ENCODE data around the gene MANSC1. TPM values are rescaled to one million over a fixed set of nuclear protein-coding genes. Genes with fewer than 3 reads are reported as not detected.

The MANSC1 gene
- total RNA-seq, 6 experiments from 2014 or later: 8.1 to 13.8 (median 8.8) TPM

- Histone ChIP-seq H3K4me1 (peaks cover 0 to 27% (median 2%) of the 10 kb centered on the region in 4 donors), H3K9me3 (no peaks in the 10 kb centered on the region), H3K4me3 (no peak overlapping the region), H3K27ac (peak overlapping the region in 1 of 3 donors; percentile 35), H3K27me3 (no peaks in the 10 kb centered on the region), H3K36me3 (no peaks in the 10 kb centered on the region)
- 93% methylated on average over 1 of the region's 1 CpG for WGBS (ENCODE audit: insufficient coverage, low coverage, low lambda C conversion rate, missing lambda C conversion rate)
- TF ChIP-seq CTCF (IDR thresholded peaks at IDR 0.05) (no peak), POLR2A (IDR thresholded peaks at IDR 0.05) (no peak)
- ATAC-seq (no peak), DNase-seq (no peak)
- intact Hi-C loops (cut with DNase I): loop anchor here (10.0 kb wide), 2 partner anchors 252 to 262 kb away; partner anchors contain the start of gene BCL2L14 (in 1 of the 2)
Measured at GRCh38 chr12:12336511-12336910, 13.5 kb downstream of the MANSC1 start.

GRCh38 chr12:12336049-12336411 is 14.0 kb downstream of the MANSC1 start:
- intact Hi-C loops (cut with DNase I): loop anchor here (10.0 kb wide), 2 partner anchors 251 to 261 kb away; partner anchors contain the start of gene BCL2L14 (in 1 of the 2)
- WGBS (ENCODE audit: insufficient coverage, low coverage, low lambda C conversion rate, missing lambda C conversion rate): 29% methylated on average over 2 of the region's 5 CpGs
- TF ChIP-seq CTCF (IDR thresholded peaks at IDR 0.05): no peak
- TF ChIP-seq POLR2A (IDR thresholded peaks at IDR 0.05): no peak
- no peaks in the 10 kb centered on the region for H3K36me3 ChIP-seq
- peak; percentile 86 to 91 (median 86) for ATAC-seq
- peak in 1 of 3 donors; percentile 52 for DNase-seq
- H3K4me3 ChIP-seq: no peak overlapping the region
- H3K27ac ChIP-seq: peak overlapping the region in 2 of 3 donors; percentile 5 to 35
- H3K4me1 ChIP-seq: peaks cover 0 to 27% (median 2%) of the 10 kb centered on the region in 4 donors
- no peaks in the 10 kb centered on the region for H3K9me3 ChIP-seq
- no peaks in the 10 kb centered on the region for H3K27me3 ChIP-seq

DNA sequence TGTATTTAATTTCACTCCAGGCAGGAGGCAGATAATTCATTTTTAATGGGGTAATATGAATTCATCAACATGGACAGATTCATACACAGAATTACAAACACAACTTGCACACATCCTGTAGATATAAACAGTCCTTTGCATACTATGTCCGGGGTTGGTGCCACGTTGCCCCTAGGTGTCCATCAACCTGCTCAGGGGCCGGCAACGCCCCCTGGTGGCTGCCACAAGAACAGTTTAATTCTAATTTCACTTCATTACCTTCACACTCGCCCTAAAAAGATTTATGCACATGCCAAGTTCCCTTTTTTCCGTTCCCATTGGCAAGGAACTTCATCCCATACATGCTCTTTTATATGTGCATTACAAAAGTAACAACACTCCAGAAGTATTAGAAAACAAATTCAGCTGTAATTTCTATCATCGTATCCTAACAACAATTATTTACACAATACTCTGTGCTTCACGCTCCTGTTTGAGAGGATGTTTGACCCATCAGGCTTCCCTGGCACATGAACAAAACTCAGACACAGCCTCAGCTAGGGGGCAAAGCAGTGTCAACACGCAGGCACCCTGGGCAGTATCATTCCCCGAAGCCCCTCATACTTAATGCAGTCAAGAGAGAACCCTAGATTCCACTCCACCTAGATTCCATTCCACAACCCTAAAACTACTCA is 15.5 kb downstream of the MANSC1 start:
- Histone ChIP-seq H3K9me3 (no peaks in the 10 kb centered on the region), H3K4me3 (no peak overlapping the region), H3K4me1 (peaks cover 0 to 27% (median 2%) of the 10 kb centered on the region in 4 donors), H3K36me3 (no peaks in the 10 kb centered on the region), H3K27me3 (no peaks in the 10 kb centered on the region), H3K27ac (no peak overlapping the region)
- peak; percentile 71 to 94 (median 92) for TF ChIP-seq CTCF (IDR thresholded peaks at IDR 0.05)
- no peak for TF ChIP-seq POLR2A (IDR thresholded peaks at IDR 0.05)
- ATAC-seq (peak; percentile 72 to 81 (median 74)), DNase-seq (peak; percentile 67 to 70 (median 68))
- 15% methylated on average over 9 of the region's 10 CpGs for WGBS (ENCODE audit: insufficient coverage, low coverage, low lambda C conversion rate, missing lambda C conversion rate)
- intact Hi-C loops (cut with DNase I): loop anchor here (10.0 kb wide), 2 partner anchors 250 to 260 kb away; partner anchors contain the start of gene BCL2L14 (in 1 of the 2)

DNA sequence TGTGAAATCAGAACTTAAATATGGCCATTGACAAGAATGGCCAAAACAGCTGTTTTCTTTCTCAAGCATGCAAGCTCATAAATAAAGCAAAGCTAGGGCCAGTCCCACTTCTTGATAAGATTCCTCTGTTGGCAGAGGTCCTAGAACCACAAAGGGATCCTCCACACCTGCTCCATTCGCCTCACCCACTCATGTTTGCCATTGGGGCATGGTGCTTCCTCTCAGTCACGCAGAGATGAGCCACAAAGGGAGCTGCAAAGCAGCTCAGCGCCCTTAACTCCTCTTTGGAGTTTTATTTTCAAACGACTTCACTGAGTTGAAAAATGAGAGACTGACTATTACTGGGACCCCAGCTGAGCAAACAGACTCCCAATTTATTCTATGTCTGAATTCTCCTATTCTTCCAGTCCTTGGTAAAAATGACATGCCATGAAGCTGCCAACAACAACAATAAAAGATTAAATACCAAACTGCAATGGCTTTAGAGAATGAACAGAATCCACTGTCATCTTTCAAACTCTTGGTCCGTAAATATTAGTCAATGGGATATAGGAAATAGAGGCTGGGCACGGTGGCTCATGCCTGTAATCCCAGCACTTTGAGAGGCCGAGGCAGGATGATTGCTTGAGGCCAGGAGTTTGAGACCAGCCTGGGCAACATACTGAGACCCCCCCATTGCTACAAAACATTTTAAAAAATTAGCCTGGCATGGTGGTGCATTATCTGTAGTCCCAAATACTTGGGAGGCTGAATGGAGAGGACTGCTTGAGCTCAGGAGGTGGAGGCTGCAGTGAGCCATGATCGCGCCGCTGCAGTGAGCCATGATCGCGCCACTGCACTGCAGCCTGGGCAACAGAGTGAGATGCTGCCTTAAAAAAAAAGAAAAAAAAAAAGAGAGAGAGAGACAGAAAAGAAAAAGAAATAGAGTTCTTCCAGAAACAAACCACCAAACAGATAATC is 16.4 kb downstream of the MANSC1 start:
- intact Hi-C loops (cut with DNase I): loop anchor here (10.0 kb wide), 2 partner anchors 249 to 259 kb away; partner anchors contain the start of gene BCL2L14 (in 1 of the 2)
- no peaks in the 10 kb centered on the region for H3K9me3 ChIP-seq
- H3K27me3 ChIP-seq: no peaks in the 10 kb centered on the region
- WGBS (ENCODE audit: insufficient coverage, low coverage, low lambda C conversion rate, missing lambda C conversion rate): 68% methylated on average over 11 of the region's 12 CpGs
- H3K27ac ChIP-seq: no peak overlapping the region
- peaks cover 0 to 27% (median 2%) of the 10 kb centered on the region in 4 donors for H3K4me1 ChIP-seq
- TF ChIP-seq POLR2A (IDR thresholded peaks at IDR 0.05): no peak
- TF ChIP-seq CTCF (IDR thresholded peaks at IDR 0.05): no peak
- H3K36me3 ChIP-seq: no peaks in the 10 kb centered on the region
- DNase-seq: no peak
- no peak overlapping the region for H3K4me3 ChIP-seq
- ATAC-seq: peak in 1 of 4 donors; percentile 59
